ENCODE data around the gene PARPBP. TPM values are rescaled to one million over a fixed set of nuclear protein-coding genes. Genes with fewer than 3 reads are reported as not detected.

Gene PARPBP
- total RNA-seq, 4 donors from 2014 or later, result 0.45 to 0.83 (median 0.64) TPM

DNA sequence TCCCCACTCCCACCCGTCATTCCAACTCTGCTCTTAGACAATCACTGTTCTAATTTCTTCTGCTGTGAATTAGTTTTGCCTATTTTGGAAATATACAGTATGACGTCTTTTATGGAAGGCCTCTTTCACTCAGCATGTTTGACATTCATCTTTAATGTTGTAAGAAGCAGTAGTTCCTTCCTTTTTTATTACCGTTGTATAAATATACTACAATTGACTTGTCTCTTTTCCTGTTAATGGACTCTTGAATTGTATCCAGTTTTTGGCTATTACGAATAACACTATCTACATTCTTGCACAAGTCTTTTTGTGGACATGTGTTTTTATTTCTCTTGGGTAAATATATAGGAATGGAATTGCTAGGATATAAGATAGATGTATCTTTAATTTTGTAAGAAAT is 82.6 kb downstream of the PARPBP start:
- 81% methylated on average over 4 of the region's 4 CpGs for WGBS

GRCh38 chr12:102204025-102204424 is 84.0 kb downstream of the PARPBP start:
- no peak for DNase-seq (ENCODE audit: extremely low spot score)
- Histone ChIP-seq H3K27ac (replicated peaks in 1 of 4) (no peak overlapping the region), H3K9me3 (peaks cover 0 to 14% (median 7%) of the 10 kb centered on the region in 4 donors), H3K27me3 (no peaks in the 10 kb centered on the region), H3K4me3 (no peak overlapping the region), H3K36me3 (no peaks in the 10 kb centered on the region), H3K4me1 (no peaks in the 10 kb centered on the region)
- intact Hi-C loops (cut with DNase I), result no loop called here
- no peak for TF ChIP-seq CTCF (IDR thresholded peaks at IDR 0.05)
- no peak for TF ChIP-seq POLR2A (IDR thresholded peaks at IDR 0.05; ENCODE audit: low read depth)
- 93% methylated on average over 2 of the region's 2 CpGs for WGBS

More for the DNA sequence above, 82.6 kb downstream of the PARPBP start:
- no peaks in the 10 kb centered on the region for H3K36me3 ChIP-seq
- no peaks in the 10 kb centered on the region for H3K27me3 ChIP-seq
- H3K27ac ChIP-seq (replicated peaks in 1 of 4), result no peak overlapping the region
- H3K9me3 ChIP-seq, result peaks cover 0 to 10% (median under 1%) of the 10 kb centered on the region in 4 donors
- TF ChIP-seq POLR2A (IDR thresholded peaks at IDR 0.05; ENCODE audit: low read depth) (no peak), CTCF (IDR thresholded peaks at IDR 0.05) (no peak), EP300 (IDR thresholded peaks at IDR 0.05) (no peak), POLR2AphosphoS5 (IDR thresholded peaks at IDR 0.05) (no peak)
- intact Hi-C loops (cut with DNase I), result no loop called here
- H3K4me1 ChIP-seq, result no peaks in the 10 kb centered on the region
- no peak for DNase-seq (ENCODE audit: extremely low spot score)
- H3K4me3 ChIP-seq, result no peak overlapping the region

- WGBS, result 83% methylated on average over 5 of the region's 5 CpGs
- TF ChIP-seq POLR2AphosphoS5 (IDR thresholded peaks at IDR 0.05), result no peak
- no peak for TF ChIP-seq CTCF (IDR thresholded peaks at IDR 0.05)
- no peak for TF ChIP-seq POLR2A (IDR thresholded peaks at IDR 0.05; ENCODE audit: low read depth)
- TF ChIP-seq EP300 (IDR thresholded peaks at IDR 0.05), result no peak
- no peaks in the 10 kb centered on the region for H3K9me3 ChIP-seq
- no peaks in the 10 kb centered on the region for H3K4me1 ChIP-seq
- H3K27ac ChIP-seq (replicated peaks in 1 of 4), result no peak overlapping the region
- no peak for DNase-seq (ENCODE audit: extremely low spot score)
- no peak overlapping the region for H3K4me3 ChIP-seq
- intact Hi-C loops (cut with DNase I), result no loop called here
- H3K36me3 ChIP-seq, result no peaks in the 10 kb centered on the region
- no peaks in the 10 kb centered on the region for H3K27me3 ChIP-seq
Observed at GRCh38 chr12:102215992-102216691, 96.2 kb downstream of the PARPBP start.

DNA sequence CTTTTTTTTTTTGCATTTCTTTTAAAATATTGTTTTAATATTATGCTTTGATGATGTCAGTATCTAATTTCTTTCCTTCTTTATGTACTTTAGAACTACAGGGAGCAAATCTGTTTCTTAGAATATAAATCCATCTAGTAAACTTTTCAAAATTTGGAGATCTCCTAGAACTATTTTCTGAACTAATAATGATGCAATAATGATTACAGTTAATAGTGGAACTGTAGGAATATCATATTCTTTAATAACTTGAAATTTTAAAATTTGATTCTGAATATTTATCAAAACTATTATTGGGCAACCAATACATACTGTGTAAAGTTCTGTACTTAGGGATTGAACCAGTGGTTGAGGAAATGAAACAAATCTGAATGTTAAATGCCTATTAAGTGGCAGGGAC is 100.8 kb downstream of the PARPBP start:
- intact Hi-C loops (cut with DNase I), result no loop called here
- no peaks in the 10 kb centered on the region for H3K4me1 ChIP-seq
- no peaks in the 10 kb centered on the region for H3K36me3 ChIP-seq
- no peak overlapping the region for H3K4me3 ChIP-seq
- DNase-seq (ENCODE audit: extremely low spot score), result no peak
- no peaks in the 10 kb centered on the region for H3K27me3 ChIP-seq
- TF ChIP-seq CTCF (IDR thresholded peaks at IDR 0.05) (no peak), POLR2A (IDR thresholded peaks at IDR 0.05; ENCODE audit: low read depth) (no peak), POLR2AphosphoS5 (IDR thresholded peaks at IDR 0.05) (no peak), EP300 (IDR thresholded peaks at IDR 0.05) (no peak)
- no peaks in the 10 kb centered on the region for H3K9me3 ChIP-seq
- H3K27ac ChIP-seq (replicated peaks in 1 of 4), result no peak overlapping the region

GRCh38 chr12:102227954-102228353 is 108.0 kb downstream of the PARPBP start:
- TF ChIP-seq POLR2A (IDR thresholded peaks at IDR 0.05; ENCODE audit: low read depth) (no peak), CTCF (IDR thresholded peaks at IDR 0.05) (no peak)
- H3K9me3 ChIP-seq, result no peaks in the 10 kb centered on the region
- H3K27me3 ChIP-seq, result no peaks in the 10 kb centered on the region
- no peak for DNase-seq (ENCODE audit: extremely low spot score)
- intact Hi-C loops (cut with DNase I), result no loop called here
- no peak overlapping the region for H3K4me3 ChIP-seq
- 52% methylated on average over 5 of the region's 5 CpGs for WGBS
- no peak overlapping the region for H3K27ac ChIP-seq (replicated peaks in 1 of 4)
- H3K36me3 ChIP-seq, result no peaks in the 10 kb centered on the region
- no peaks in the 10 kb centered on the region for H3K4me1 ChIP-seq
